Neural cell (in vitro differentiated cells): Measurements from ENCODE around the gene POU3F2. TPM values are rescaled to one million over a fixed set of nuclear protein-coding genes. Genes with fewer than 3 reads are reported as not detected.

Source experiments
- H2AFZ ChIP-seq: fragments of 200-600, 300-800 bp; sonication (generic), shearing (Covaris generic); 2 replicates; pipeline ENCODE4 v1.6.0; 2014; ENCODE audit warnings: low read depth, mild to moderate bottlenecking, antibody characterized with exemption, low read length, moderate library complexity
- H3F3A ChIP-seq: fragments of 200-600 bp; shearing (Covaris generic); 2 replicates; pipeline ENCODE4 v1.6.1; 2016; ENCODE audit warnings: mild to moderate bottlenecking, moderate library complexity, mixed read lengths, antibody characterized with exemption, low read length; ENCODE audit not compliant: insufficient read depth, poor library complexity, severe bottlenecking
- H3K27ac ChIP-seq: fragments of 200-600, 300-800 bp; sonication (generic), shearing (Covaris generic); 2 replicates; pipeline ENCODE4 v1.5.1; 2014; ENCODE audit warnings: mild to moderate bottlenecking, low read length, moderate library complexity
- H3K27me3 ChIP-seq: fragments of 300-800, 200-600 bp; sonication (generic), shearing (Covaris generic); 2 replicates; pipeline ENCODE4 v1.6.0; 2014; ENCODE audit warnings: mild to moderate bottlenecking, low read depth, low read length, moderate library complexity; ENCODE audit not compliant: insufficient read depth
- H3K36me3 ChIP-seq: fragments of 300-800, 200-600 bp; sonication (generic), shearing (Covaris generic); 2 replicates; pipeline ENCODE4 v1.5.1; 2014; ENCODE audit warnings: mild to moderate bottlenecking, antibody characterized with exemption, low read length, moderate library complexity; ENCODE audit not compliant: insufficient read depth
- H3K4me2 ChIP-seq: fragments of 300-800, 200-600 bp; sonication (generic), shearing (Covaris generic); 2 replicates; pipeline ENCODE4 v1.6.0; 2014; ENCODE audit warnings: mild to moderate bottlenecking, low read length
- H3K4me3 ChIP-seq: fragments of 300-800, 200-600 bp; sonication (generic), shearing (Covaris generic); 2 replicates; pipeline ENCODE4 v1.5.1; 2014; ENCODE audit warnings: mild to moderate bottlenecking, low read length, moderate library complexity
- H3K79me2 ChIP-seq: fragments of 200-600 bp; shearing (Covaris generic); replicated peaks from 2 replicates; pipeline ENCODE4 v1.6.0; 2014; ENCODE audit warnings: mild to moderate bottlenecking, low read length, moderate library complexity; ENCODE audit not compliant: insufficient read depth
- H3K9ac ChIP-seq: fragments of 300-800, 200-600 bp; sonication (generic), shearing (Covaris generic); 2 replicates; pipeline ENCODE4 v1.6.1; 2016; ENCODE audit warnings: mild to moderate bottlenecking, low read length, mixed read lengths
- H3K9me2 ChIP-seq: fragments of 200-600 bp; shearing (Covaris generic); 2 replicates; pipeline ENCODE4 v1.6.1; 2016; ENCODE audit warnings: mild to moderate bottlenecking, low read length, mixed read lengths; ENCODE audit not compliant: insufficient read depth
- H3K9me3 ChIP-seq: fragments of 200-600, 300-800 bp; sonication (generic), shearing (Covaris generic); 2 replicates; pipeline ENCODE4 v1.6.1; 2016; ENCODE audit warnings: mild to moderate bottlenecking, mixed run types, low read length, moderate library complexity, mixed read lengths
- H4K20me1 ChIP-seq: fragments of 200-600 bp; shearing (Covaris generic); 2 replicates; pipeline ENCODE4 v1.6.1; 2016; ENCODE audit warnings: mild to moderate bottlenecking, mixed run types; ENCODE audit not compliant: insufficient read depth
- EP300 ChIP-seq: fragments of 450-650 bp; conservative IDR thresholded peaks from 2 replicates; pipeline ENCODE4 v1.6.1; 2014; ENCODE audit warnings: antibody characterized with exemption, mild to moderate bottlenecking, moderate library complexity; ENCODE audit not compliant: poor library complexity, severe bottlenecking
- EZH2 ChIP-seq: fragments of 200-600, 300-800 bp; shearing (Covaris generic), sonication (generic); IDR thresholded peaks from 2 replicates; pipeline ENCODE4 v1.6.1; 2014; ENCODE audit warnings: antibody characterized with exemption, low read length, borderline replicate concordance, mild to moderate bottlenecking; ENCODE audit not compliant: insufficient read depth, poor library complexity, severe bottlenecking
- MXI1 ChIP-seq: fragments of 450-650 bp; conservative IDR thresholded peaks from 2 replicates; pipeline ENCODE4 v1.6.1; 2014; ENCODE audit warnings: antibody characterized with exemption, mild to moderate bottlenecking; ENCODE audit not compliant: poor library complexity, severe bottlenecking
- POLR2AphosphoS5 ChIP-seq: IDR thresholded peaks from 2 replicates; pipeline ENCODE4 v1.6.1; 2012
- RAD21 ChIP-seq: fragments of 450-650 bp; conservative IDR thresholded peaks from 2 replicates; pipeline ENCODE4 v1.6.1; 2014; ENCODE audit warnings: antibody characterized with exemption, mild to moderate bottlenecking, moderate library complexity
- SMC3 ChIP-seq: fragments of 450-650 bp; conservative IDR thresholded peaks from 2 replicates; pipeline ENCODE4 v1.6.1; 2014; ENCODE audit warnings: antibody characterized with exemption, mild to moderate bottlenecking, moderate library complexity; ENCODE audit not compliant: poor library complexity
- TAF1 ChIP-seq: IDR thresholded peaks from 2 replicates; pipeline ENCODE4 v1.6.1; 2012; ENCODE audit warnings: low read depth
- polyA plus RNA-seq: library from polyadenylated mRNA; depleted of rRNA; stranded (reverse); fragments of >200 nt; gene quantifications from 2 replicates; pipeline ENCODE4 v1.2.3, GENCODE V29; 2014
- TF ChIP-seq, protein P1 (sequence below): IDR thresholded peaks from 2 replicates; pipeline ENCODE4 v1.6.1; 2012; ENCODE audit warnings: borderline replicate concordance
- TF ChIP-seq, protein P2 (sequence below): fragments of 450-650 bp; IDR thresholded peaks from 2 replicates; pipeline ENCODE4 v1.5.1; 2014; ENCODE audit warnings: antibody characterized with exemption, mild to moderate bottlenecking, moderate library complexity; ENCODE audit not compliant: poor library complexity, severe bottlenecking

The POU3F2 gene
- polyA plus RNA-seq, 1 donor from 2014 or later = 35.3 TPM

DNA sequence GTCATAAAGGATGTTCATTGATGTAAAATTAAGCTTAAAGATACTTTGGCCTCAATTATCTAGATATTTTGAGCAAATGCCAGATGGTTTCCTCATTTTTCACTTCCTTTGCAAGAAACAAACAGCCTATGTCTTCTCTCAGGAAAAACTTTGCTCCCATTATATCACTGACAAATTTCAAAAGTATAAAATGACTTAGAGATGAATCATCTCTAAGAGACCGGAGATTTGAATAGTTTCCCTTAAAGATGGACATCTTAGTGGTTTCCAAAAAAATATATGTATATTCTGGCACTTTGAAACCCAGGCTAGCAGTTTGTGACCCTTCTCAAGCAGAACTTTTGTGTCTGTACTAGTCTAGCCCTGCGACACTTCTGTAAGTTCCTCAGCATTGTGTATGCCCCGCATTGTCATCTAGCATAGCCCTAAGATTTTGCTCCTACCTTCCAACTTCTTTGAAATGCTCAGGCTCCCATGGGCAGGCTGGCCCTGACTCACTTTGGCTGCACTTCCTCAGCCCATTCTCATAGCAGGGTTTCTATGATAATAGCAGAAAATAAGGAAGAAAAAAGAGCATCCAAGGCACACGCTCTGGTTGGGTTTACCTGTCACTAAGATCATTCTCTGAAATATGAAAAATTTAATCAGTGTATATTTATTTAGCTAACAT lies 25.7 kb upstream of the POU3F2 start:
- Histone ChIP-seq H3K27ac (no peak overlapping the region), H3K4me2 (no peak overlapping the region), H3K4me3 (no peak overlapping the region), H3K27me3 (no peaks in the 10 kb centered on the region), H3K9me2 (no peaks in the 10 kb centered on the region), H2AFZ (no peak overlapping the region), H3K36me3 (no peaks in the 10 kb centered on the region), H3K9me3 (no peaks in the 10 kb centered on the region), H3F3A (no peaks in the 10 kb centered on the region), H3K9ac (no peak overlapping the region), H3K79me2 (no peaks in the 10 kb centered on the region), H4K20me1 (no peaks in the 10 kb centered on the region)
- no peak for TF ChIP-seq EZH2
- TF ChIP-seq TAF1 = no peak
- no peak for TF ChIP-seq RAD21
- no peak for TF ChIP-seq MXI1
- TF ChIP-seq POLR2AphosphoS5 = no peak
- TF ChIP-seq EP300 = no peak
- TF ChIP-seq SMC3 = no peak
- TF ChIP-seq, protein P1, sequence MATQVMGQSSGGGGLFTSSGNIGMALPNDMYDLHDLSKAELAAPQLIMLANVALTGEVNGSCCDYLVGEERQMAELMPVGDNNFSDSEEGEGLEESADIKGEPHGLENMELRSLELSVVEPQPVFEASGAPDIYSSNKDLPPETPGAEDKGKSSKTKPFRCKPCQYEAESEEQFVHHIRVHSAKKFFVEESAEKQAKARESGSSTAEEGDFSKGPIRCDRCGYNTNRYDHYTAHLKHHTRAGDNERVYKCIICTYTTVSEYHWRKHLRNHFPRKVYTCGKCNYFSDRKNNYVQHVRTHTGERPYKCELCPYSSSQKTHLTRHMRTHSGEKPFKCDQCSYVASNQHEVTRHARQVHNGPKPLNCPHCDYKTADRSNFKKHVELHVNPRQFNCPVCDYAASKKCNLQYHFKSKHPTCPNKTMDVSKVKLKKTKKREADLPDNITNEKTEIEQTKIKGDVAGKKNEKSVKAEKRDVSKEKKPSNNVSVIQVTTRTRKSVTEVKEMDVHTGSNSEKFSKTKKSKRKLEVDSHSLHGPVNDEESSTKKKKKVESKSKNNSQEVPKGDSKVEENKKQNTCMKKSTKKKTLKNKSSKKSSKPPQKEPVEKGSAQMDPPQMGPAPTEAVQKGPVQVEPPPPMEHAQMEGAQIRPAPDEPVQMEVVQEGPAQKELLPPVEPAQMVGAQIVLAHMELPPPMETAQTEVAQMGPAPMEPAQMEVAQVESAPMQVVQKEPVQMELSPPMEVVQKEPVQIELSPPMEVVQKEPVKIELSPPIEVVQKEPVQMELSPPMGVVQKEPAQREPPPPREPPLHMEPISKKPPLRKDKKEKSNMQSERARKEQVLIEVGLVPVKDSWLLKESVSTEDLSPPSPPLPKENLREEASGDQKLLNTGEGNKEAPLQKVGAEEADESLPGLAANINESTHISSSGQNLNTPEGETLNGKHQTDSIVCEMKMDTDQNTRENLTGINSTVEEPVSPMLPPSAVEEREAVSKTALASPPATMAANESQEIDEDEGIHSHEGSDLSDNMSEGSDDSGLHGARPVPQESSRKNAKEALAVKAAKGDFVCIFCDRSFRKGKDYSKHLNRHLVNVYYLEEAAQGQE = no peak
- TF ChIP-seq, protein P2, sequence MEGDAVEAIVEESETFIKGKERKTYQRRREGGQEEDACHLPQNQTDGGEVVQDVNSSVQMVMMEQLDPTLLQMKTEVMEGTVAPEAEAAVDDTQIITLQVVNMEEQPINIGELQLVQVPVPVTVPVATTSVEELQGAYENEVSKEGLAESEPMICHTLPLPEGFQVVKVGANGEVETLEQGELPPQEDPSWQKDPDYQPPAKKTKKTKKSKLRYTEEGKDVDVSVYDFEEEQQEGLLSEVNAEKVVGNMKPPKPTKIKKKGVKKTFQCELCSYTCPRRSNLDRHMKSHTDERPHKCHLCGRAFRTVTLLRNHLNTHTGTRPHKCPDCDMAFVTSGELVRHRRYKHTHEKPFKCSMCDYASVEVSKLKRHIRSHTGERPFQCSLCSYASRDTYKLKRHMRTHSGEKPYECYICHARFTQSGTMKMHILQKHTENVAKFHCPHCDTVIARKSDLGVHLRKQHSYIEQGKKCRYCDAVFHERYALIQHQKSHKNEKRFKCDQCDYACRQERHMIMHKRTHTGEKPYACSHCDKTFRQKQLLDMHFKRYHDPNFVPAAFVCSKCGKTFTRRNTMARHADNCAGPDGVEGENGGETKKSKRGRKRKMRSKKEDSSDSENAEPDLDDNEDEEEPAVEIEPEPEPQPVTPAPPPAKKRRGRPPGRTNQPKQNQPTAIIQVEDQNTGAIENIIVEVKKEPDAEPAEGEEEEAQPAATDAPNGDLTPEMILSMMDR = no peak

DNA sequence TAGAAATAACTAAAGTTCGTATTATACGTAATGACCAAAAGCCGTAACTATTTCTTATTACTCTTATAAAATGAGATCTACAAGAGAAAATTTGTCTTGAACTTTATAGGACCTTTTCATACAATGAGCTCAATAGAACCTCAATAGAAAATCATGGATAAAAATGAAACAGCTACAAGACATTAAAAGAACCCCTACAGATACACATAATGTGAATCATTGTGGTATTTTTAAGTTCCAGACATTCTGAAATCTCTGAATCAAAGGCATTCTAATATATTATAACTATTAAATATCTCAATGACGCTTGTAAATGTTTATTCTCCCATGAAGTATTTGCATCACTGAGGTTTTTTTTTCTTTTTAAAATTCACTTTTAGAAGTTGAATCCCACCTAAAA lies 22.2 kb upstream of the POU3F2 start:
- H3K4me3 ChIP-seq = no peak overlapping the region
- no peaks in the 10 kb centered on the region for H3K9me3 ChIP-seq
- no peak overlapping the region for H2AFZ ChIP-seq
- H3K9ac ChIP-seq = no peak overlapping the region
- H3K4me2 ChIP-seq = no peak overlapping the region
- no peaks in the 10 kb centered on the region for H3K79me2 ChIP-seq
- H3K9me2 ChIP-seq = no peaks in the 10 kb centered on the region
- no peak overlapping the region for H3K27ac ChIP-seq
- H3K27me3 ChIP-seq = no peaks in the 10 kb centered on the region
- no peaks in the 10 kb centered on the region for H4K20me1 ChIP-seq
- no peaks in the 10 kb centered on the region for H3K36me3 ChIP-seq
- TF ChIP-seq, protein P1 = no peak
- TF ChIP-seq TAF1 (no peak), EP300 (no peak), MXI1 (no peak), SMC3 (no peak), EZH2 (no peak), POLR2AphosphoS5 (no peak), RAD21 (no peak)
- TF ChIP-seq, protein P2 = no peak
- H3F3A ChIP-seq = no peaks in the 10 kb centered on the region
